Neural cell (in vitro differentiated cells): ENCODE results near the gene C1orf50.

Experiments
- CTCF ChIP-seq: fragments of 450-650 bp; IDR thresholded peaks from 2 replicates; pipeline ENCODE4 v1.5.1; 2014; ENCODE audit warnings: antibody characterized with exemption, mild to moderate bottlenecking, moderate library complexity; ENCODE audit not compliant: poor library complexity, severe bottlenecking
- EP300 ChIP-seq: fragments of 450-650 bp; conservative IDR thresholded peaks from 2 replicates; pipeline ENCODE4 v1.6.1; 2014; ENCODE audit warnings: antibody characterized with exemption, mild to moderate bottlenecking, moderate library complexity; ENCODE audit not compliant: poor library complexity, severe bottlenecking
- EZH2 ChIP-seq: fragments of 200-600, 300-800 bp; shearing (Covaris generic), sonication (generic); IDR thresholded peaks from 2 replicates; pipeline ENCODE4 v1.6.1; 2014; ENCODE audit warnings: antibody characterized with exemption, low read length, borderline replicate concordance, mild to moderate bottlenecking; ENCODE audit not compliant: insufficient read depth, poor library complexity, severe bottlenecking
- MXI1 ChIP-seq: fragments of 450-650 bp; conservative IDR thresholded peaks from 2 replicates; pipeline ENCODE4 v1.6.1; 2014; ENCODE audit warnings: antibody characterized with exemption, mild to moderate bottlenecking; ENCODE audit not compliant: poor library complexity, severe bottlenecking
- POLR2AphosphoS5 ChIP-seq: IDR thresholded peaks from 2 replicates; pipeline ENCODE4 v1.6.1; 2012
- RAD21 ChIP-seq: fragments of 450-650 bp; conservative IDR thresholded peaks from 2 replicates; pipeline ENCODE4 v1.6.1; 2014; ENCODE audit warnings: antibody characterized with exemption, mild to moderate bottlenecking, moderate library complexity
- SMC3 ChIP-seq: fragments of 450-650 bp; conservative IDR thresholded peaks from 2 replicates; pipeline ENCODE4 v1.6.1; 2014; ENCODE audit warnings: antibody characterized with exemption, mild to moderate bottlenecking, moderate library complexity; ENCODE audit not compliant: poor library complexity

GRCh38 chr1:42732126-42732680 is 34.8 kb upstream of the C1orf50 start:
- TF ChIP-seq CTCF, result no peak
- TF ChIP-seq EP300, result no peak
- TF ChIP-seq POLR2AphosphoS5, result no peak
- TF ChIP-seq SMC3, result no peak
- no peak for TF ChIP-seq RAD21
- no peak for TF ChIP-seq EZH2
- TF ChIP-seq MXI1, result no peak
